Ovary (tissue), 9 donors: Measurements from ENCODE around the gene PHACTR3. TPM values are rescaled to one million over a fixed set of nuclear protein-coding genes. Genes with fewer than 3 reads are reported as not detected.

Experiments
- DNase-seq, 5 donors: peaks; one replicate each; pipeline ENCODE4 v3.0.0-alpha.2; 2019 to 2020
- H3K27ac ChIP-seq, 2 donors: fragments of 200-600 bp; one replicate each; pipeline versions ENCODE4 v1.5.1 to v1.8.0; 2019 to 2022
- H3K27me3 ChIP-seq: fragments of 200-600 bp; one replicate; pipeline ENCODE4 v1.8.0; 2022
- H3K36me3 ChIP-seq: fragments of 200-600 bp; sonication (generic); one replicate; pipeline ENCODE4 v1.5.1; 2019
- H3K4me1 ChIP-seq: one replicate; pipeline ENCODE4 v1.8.1; 2013; ENCODE audit warnings: mild to moderate bottlenecking, moderate library complexity; ENCODE audit not compliant: insufficient read depth
- H3K4me3 ChIP-seq: fragments of 200-600 bp; sonication (generic); one replicate; pipeline ENCODE4 v1.5.1; 2017
- H3K9me3 ChIP-seq, 2 donors: fragments of 200-600 bp in 1 of 2; sonication (generic) in 1 of 2; one replicate each; pipeline versions ENCODE4 v1.5.1 to v1.8.1; 2013 to 2019; ENCODE audit warnings: mild to moderate bottlenecking in 1 of 2, moderate library complexity in 1 of 2
- EP300 ChIP-seq: sonication (generic); formaldehyde crosslinking; IDR thresholded peaks from one replicate; pipeline ENCODE4 v1.6.1; 2017; ENCODE audit warnings: antibody characterized with exemption
- POLR2A ChIP-seq: fragments of 450-650 bp; IDR thresholded peaks from one replicate; pipeline ENCODE4 v1.6.1; 2017; ENCODE audit warnings: antibody characterized with exemption, mild to moderate bottlenecking, moderate library complexity
- WGBS, 3 donors: extraction: QIAGEN DNeasy Blood & Tissue Kit in 1 of 3; methylation state at CpG; one replicate each; pipeline versions ENCODE4 v1.1.5 to v1.1.7; 2013 to 2017; 5-methylcytosine and 5-hydroxymethylcytosine counted together
- intact Hi-C, 4 donors: fragments of 100-400 bp; cut with DNase I; formaldehyde crosslinking; loops; one replicate each; pipeline versions ENCODE4 v1.11.0 to v1.15.1; 2022 to 2023
- polyA plus RNA-seq, 2 donors: library from polyadenylated mRNA; stranded (reverse); fragments of 200-250 nt in 1 of 2; fragments of 350-450 nt in 1 of 2; fragmentation: Illumina TruSeq in 1 of 2; extraction: RNeasy Lipid Tissue Mini Kit (QIAGEN cat#74804) in 1 of 2; gene quantifications; one replicate each; pipeline ENCODE4 v1.2.3, GENCODE V29; 2013 to 2014
- total RNA-seq, 7 donors: library from RNA; depleted of rRNA in 2 of 7; stranded (reverse); fragments of >200 nt in 2 of 7; fragmentation: NEBNext Ultra II Directional in 3 of 7; extraction: Animal tissue kit (Norgen Biotek cat#: 25700) in 3 of 7; gene quantifications; one replicate each; pipeline versions ENCODE4 v1.1.0 to v1.2.4, GENCODE V29; 2016 to 2023
- TF ChIP-seq, protein P1 (sequence below), 3 donors: fragments of 450-650 bp in 2 of 3; fragments of 200-600 bp in 1 of 3; IDR thresholded peaks; one replicate each; pipeline versions ENCODE4 v1.5.1 to v1.8.0; 2016 to 2022; ENCODE audit warnings: antibody characterized with exemption in 3 of 3, mild to moderate bottlenecking in 1 of 3
- donor health status: DM: no; HTN: no; CAD: no; lungs with moderate emphysema.
- donor health status: DM: no; HTN: no; CAD: no.
- donor health status: Bipolar disorder and iron deficiency.
- donor health status: DM: yes; HTN: yes; CAD: no.
- donor health status: DM: no; HTN: no; CAD: no.
- donor health status: DM: yes; HTN: yes; CAD: no.

PHACTR3 gene
- total and polyA plus RNA-seq, 9 donors = 5.7 to 19.0 (median 9.1) TPM

DNA sequence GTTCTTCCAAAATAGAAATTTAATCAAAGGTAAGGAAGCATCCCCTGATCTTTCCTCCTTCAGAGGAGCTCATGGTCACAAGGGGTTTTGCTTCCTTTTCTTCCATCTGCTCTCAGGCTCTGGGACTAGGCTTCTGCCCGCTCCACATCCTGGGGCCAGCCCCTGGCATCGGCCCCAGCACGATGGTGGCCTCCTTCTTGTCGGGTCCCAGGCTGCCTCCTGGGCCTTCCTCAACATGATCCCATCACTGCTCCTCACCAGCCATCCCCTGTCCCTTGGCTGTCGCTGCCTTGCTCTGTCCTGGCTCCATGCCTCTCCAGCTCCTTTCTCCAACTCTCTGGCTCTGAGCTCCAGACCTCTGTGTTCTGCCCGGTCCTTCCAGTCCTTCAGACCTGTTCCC lies 4.1 kb downstream of the PHACTR3 start:
- Histone ChIP-seq H3K4me3 (no peak overlapping the region), H3K9me3 (no peaks in the 10 kb centered on the region), H3K27me3 (no peaks in the 10 kb centered on the region), H3K36me3 (no peaks in the 10 kb centered on the region), H3K4me1 (peaks cover 6% of the 10 kb centered on the region), H3K27ac (no peak overlapping the region)
- intact Hi-C loops = no loop called here
- 93 to 97% (median 96%) methylated on average over 6 of the region's 6 CpGs for WGBS, 3 donors
- DNase-seq = no peak
- TF ChIP-seq EP300 (no peak), POLR2A (no peak)
- TF ChIP-seq, protein P1, sequence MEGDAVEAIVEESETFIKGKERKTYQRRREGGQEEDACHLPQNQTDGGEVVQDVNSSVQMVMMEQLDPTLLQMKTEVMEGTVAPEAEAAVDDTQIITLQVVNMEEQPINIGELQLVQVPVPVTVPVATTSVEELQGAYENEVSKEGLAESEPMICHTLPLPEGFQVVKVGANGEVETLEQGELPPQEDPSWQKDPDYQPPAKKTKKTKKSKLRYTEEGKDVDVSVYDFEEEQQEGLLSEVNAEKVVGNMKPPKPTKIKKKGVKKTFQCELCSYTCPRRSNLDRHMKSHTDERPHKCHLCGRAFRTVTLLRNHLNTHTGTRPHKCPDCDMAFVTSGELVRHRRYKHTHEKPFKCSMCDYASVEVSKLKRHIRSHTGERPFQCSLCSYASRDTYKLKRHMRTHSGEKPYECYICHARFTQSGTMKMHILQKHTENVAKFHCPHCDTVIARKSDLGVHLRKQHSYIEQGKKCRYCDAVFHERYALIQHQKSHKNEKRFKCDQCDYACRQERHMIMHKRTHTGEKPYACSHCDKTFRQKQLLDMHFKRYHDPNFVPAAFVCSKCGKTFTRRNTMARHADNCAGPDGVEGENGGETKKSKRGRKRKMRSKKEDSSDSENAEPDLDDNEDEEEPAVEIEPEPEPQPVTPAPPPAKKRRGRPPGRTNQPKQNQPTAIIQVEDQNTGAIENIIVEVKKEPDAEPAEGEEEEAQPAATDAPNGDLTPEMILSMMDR (IDR thresholded peaks at IDR 0.05) = no peak

DNA sequence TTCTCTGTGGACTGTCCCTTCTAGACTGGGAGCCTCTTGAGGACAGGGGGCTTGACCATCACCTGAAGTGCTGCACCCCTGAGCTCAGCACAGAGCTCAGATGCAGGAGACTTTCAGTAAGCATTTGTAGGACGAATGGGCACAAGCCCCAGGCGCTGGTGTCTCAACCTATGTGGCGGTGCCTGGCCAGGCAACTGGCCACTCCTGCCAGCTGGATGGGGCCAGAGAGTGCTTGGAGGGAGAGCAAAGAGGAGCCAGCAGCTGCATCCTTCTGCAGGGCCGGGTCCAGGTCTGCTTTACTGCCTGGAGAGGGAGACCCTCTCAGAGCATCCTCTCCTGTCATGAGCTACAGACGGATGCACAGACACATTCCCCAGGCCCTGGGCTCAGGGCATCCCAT lies 4.5 kb downstream of the PHACTR3 start:
- Histone ChIP-seq H3K27me3 (no peaks in the 10 kb centered on the region), H3K4me1 (peaks cover 6% of the 10 kb centered on the region), H3K4me3 (no peak overlapping the region), H3K27ac (no peak overlapping the region), H3K9me3 (no peaks in the 10 kb centered on the region), H3K36me3 (no peaks in the 10 kb centered on the region)
- 88 to 91% (median 90%) methylated on average over 5 of the region's 5 CpGs for WGBS, 3 donors
- intact Hi-C loops = no loop called here
- no peak for TF ChIP-seq POLR2A
- no peak for TF ChIP-seq EP300
- TF ChIP-seq, protein P1 (IDR thresholded peaks at IDR 0.05) = no peak
- no peak for DNase-seq

DNA sequence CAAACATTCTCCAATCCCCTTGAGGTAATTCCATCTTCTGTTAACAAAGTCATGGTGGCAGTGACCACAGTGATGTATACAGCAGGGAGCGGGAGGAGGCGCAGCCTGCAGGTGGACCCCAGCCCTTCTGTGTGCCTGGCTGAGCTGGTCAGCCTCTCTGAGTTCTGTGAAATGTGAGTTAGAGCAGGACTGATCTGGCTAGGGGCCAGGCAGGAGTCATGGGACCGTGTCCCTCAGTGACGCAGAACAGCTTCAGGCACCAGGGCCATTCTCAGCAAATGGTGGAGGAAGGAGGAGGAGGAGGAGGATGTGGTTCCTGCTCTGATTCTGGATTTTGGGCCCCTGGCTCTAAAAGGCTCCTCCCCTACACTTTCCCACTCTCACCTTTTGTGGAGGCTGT lies 6.9 kb downstream of the PHACTR3 start:
- no peak for TF ChIP-seq EP300
- no peak for TF ChIP-seq POLR2A
- TF ChIP-seq, protein P1 (IDR thresholded peaks at IDR 0.05) = no peak
- WGBS, 3 donors = 78 to 85% (median 82%) methylated on average over 4 of the region's 4 CpGs
- Histone ChIP-seq H3K27ac (no peak overlapping the region), H3K36me3 (no peaks in the 10 kb centered on the region), H3K27me3 (no peaks in the 10 kb centered on the region), H3K4me1 (no peaks in the 10 kb centered on the region), H3K9me3 (no peaks in the 10 kb centered on the region), H3K4me3 (no peak overlapping the region)
- intact Hi-C loops = no loop called here
- no peak for DNase-seq

DNA sequence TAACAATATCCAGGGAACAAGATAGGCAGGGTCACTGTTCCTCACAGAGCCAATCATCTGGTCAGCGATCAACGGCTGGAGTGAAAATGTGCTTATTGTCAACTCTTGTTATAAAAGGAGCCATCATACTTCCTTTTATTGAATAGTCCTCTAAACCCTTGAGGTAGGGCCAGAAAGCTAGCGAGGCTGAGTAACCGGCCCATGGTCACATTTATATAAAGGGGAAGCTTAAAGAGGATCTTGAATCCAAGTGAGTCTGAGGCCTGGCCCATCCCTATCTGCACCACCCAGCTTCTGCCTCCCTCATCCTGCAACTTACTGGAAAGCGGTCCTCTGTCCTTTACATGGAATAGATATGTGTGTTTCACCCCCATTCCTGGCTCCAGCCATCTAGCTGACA lies 9.5 kb downstream of the PHACTR3 start:
- no peak for DNase-seq
- Histone ChIP-seq H3K36me3 (no peaks in the 10 kb centered on the region), H3K4me1 (no peaks in the 10 kb centered on the region), H3K9me3 (no peaks in the 10 kb centered on the region), H3K27me3 (no peaks in the 10 kb centered on the region), H3K4me3 (no peak overlapping the region), H3K27ac (no peak overlapping the region)
- intact Hi-C loops = no loop called here
- WGBS, 3 donors = 90 to 93% (median 91%) methylated on average over 5 of the region's 5 CpGs
- TF ChIP-seq EP300 = no peak
- TF ChIP-seq POLR2A = no peak
- TF ChIP-seq, protein P1 (IDR thresholded peaks at IDR 0.05) = no peak

DNA sequence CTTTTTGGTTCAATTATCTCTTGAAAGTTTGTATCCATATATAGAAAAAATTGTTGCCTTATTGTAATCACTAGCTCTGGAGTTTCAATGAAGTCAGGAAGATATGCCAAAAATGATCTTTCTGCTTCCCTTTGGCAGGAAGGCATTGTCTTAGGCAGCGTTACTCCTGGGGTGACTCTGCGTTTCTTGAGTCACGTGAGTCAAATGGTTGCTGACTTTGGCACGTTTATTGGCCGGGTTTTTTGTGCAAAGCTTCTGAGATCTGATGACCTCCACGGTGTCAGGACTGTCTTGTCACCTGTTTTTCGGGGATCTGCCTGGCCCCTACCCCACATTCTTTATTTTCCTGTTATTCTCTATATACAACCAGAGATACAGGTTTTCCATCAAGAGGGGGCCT lies 10.4 kb downstream of the PHACTR3 start:
- no peaks in the 10 kb centered on the region for H3K36me3 ChIP-seq
- intact Hi-C loops = no loop called here
- no peak overlapping the region for H3K27ac ChIP-seq
- no peaks in the 10 kb centered on the region for H3K9me3 ChIP-seq
- DNase-seq = no peak
- WGBS, 3 donors = 82 to 84% (median 83%) methylated on average over 7 of the region's 7 CpGs
- no peaks in the 10 kb centered on the region for H3K27me3 ChIP-seq
- H3K4me3 ChIP-seq = no peak overlapping the region
- TF ChIP-seq, protein P1 (IDR thresholded peaks at IDR 0.05) = no peak
- TF ChIP-seq POLR2A (no peak), EP300 (no peak)
- no peaks in the 10 kb centered on the region for H3K4me1 ChIP-seq
